Kidney capillary endothelial cell (primary cell): Measurements from ENCODE around the gene RXFP1.

Experiments
- DNase-seq: peaks from one replicate; pipeline ENCODE4 v3.0.0-alpha.2; 2018; ENCODE audit warnings: low spot score

The RXFP1 gene

DNA sequence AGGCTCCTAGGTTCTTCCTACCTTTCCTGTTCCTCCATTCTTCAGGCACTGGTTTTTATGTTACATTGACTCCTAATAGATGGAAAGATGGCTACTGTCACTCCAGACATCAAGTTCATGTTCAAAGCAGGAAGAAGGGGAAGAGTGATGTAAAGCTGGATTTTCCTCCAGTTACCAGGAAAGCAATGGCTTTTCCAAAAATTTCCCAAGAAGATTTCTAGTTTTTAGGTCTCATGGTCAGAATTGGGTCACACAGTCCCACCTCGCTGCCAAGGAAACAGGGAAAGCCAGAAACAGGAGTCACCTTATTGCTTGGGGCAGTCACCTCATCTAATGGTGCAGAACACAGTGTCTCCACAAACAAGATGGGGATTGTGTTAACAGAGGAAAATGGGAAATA is 21.5 kb downstream of the RXFP1 start:
- no peak for DNase-seq

DNA sequence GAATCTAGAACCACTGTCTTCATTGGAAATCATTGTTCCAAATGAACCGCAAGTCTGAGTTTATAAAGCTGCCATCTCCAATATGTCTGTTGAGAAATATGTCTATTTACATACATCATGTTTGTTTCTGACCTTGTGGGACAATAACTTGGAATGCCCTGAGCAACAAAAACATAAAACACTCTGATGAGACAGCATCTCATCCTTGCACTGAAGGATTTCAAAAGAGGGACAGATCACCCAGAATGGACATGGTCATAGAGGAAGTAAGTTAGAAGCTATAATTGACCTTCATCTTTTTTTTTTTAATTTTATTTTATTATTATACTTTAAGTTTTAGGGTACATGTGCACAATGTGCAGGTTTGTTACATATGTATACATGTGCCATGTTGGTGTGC is 22.5 kb downstream of the RXFP1 start:
- DNase-seq, result no peak

GRCh38 chr4:158553364-158553763 is 31.7 kb downstream of the RXFP1 start:
- DNase-seq, result no peak

DNA sequence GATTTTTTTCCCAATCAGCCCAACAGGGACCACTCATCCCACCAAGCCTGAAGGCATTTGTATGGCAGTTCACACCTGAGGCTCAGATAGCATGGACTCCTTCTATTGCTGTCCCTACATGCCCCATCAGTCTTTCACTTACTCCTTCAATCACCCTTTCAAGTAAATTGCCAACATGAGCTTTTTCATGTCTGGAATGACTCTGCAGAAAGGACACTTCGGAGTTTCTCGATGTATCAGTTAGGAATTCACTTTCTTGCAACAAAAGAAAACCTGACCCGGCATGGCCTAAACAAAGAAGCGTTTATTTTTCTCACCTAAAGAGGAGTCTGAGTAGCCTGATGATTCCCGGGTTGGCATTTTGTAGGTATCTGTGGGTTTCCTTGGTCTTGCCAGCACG is 38.6 kb downstream of the RXFP1 start:
- no peak for DNase-seq

- no peak for DNase-seq
These were observed 45.2 kb downstream of the RXFP1 start for GRCh38 chr4:158566860-158567259.

GRCh38 chr4:158571736-158572135 is 50.1 kb downstream of the RXFP1 start:
- no peak for DNase-seq

DNA sequence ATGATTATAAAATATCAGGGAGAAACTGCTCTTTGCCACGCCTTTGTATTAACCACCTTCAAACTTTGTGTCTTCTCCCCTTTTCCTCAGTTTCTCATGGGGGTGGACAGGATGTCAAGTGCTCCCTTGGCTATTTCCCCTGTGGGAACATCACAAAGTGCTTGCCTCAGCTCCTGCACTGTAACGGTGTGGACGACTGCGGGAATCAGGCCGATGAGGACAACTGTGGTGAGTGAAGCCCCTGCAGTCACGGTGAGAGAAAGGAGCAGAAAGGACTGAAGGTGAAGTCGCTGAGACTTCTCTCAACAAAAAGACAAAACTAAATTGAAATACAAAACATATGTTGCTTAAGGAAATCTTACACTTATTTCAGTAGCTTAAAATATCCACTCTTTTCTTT is 50.9 kb downstream of the RXFP1 start:
- no peak for DNase-seq

- DNase-seq, result no peak
These were observed 56.8 kb downstream of the RXFP1 start for GRCh38 chr4:158578476-158578875.

- no peak for DNase-seq
These were observed 58.4 kb downstream of the RXFP1 start for GRCh38 chr4:158580064-158580463.

GRCh38 chr4:158581161-158581560 is 59.5 kb downstream of the RXFP1 start:
- no peak for DNase-seq

DNA sequence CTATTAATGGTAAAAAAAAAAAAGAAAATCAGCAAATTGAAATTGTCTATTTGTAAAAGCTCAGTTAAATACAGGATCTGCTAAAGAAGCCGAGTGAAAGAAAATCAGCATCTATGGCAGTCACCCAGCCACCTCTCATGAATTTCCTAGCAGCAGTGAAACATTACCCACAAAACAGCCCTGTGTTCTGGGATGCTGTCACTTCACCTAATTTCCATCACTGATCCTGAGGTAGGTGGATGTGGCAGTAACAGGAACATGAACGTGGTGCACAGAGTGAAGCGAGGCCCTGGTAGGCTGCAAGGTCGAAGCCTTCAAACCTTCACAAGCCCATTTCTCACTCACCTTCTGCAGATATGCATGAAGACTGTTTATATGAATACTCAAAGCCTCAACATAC is 65.2 kb downstream of the RXFP1 start:
- DNase-seq, result no peak

DNA sequence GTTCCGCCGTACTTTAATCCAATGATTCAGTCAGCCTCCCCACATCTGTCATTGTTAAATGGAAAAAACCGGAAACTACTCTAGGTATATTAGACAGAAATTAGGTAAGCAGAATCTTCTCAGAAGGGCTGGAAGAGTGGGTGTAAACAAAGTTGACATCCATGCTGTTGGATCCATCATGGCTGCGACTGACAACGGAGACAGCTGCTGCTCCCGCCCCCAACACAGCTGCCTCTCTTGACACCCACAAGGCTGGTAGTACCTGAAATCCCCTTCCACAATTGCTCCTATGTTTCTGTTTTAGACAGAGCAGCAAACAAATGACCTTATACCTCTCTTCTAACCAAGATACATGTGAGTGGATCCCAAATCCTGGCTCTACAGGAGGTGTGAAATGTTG is 66.6 kb downstream of the RXFP1 start:
- DNase-seq, result no peak

- DNase-seq, result no peak
These were observed 67.1 kb downstream of the RXFP1 start for GRCh38 chr4:158588777-158589176.

DNA sequence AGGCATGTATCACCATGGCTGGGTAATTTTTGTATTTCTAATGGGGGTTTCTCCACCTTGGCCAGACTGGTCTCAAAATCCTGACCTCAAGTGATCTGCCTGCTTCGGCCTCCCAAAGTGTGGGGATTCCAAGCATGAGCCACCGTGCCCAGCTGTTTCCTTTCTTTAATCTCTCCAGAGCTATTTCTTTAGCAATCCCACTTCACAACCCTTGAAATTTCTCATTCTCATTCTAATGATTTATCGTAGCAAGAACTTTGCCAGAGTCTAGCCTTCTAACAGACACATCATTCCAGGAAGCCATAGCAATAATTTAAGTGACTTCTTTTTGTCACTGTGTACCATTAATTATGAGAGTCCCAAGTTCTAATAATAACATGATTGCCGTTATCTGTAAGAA is 68.6 kb downstream of the RXFP1 start:
- no peak for DNase-seq

DNA sequence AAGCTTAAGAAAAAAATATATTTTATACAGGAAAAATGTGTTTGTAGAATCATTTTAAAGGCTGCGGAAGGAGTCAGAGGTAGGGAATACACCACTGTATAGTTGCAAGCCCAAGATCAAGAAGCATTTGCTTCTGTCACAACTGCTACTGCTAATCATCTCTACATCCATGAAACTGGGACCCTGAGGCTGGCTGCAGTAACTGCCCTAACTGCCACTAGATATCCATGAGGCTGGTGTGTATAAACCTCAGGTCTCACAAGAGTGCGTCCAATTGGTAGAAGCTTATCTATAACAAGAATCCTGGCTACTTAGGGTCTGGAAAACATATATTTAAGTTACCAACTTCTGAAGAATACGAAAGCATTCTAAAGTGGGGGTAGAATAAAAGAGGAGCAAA is 69.1 kb downstream of the RXFP1 start:
- DNase-seq, result no peak

- DNase-seq, result no peak
These were observed 76.4 kb downstream of the RXFP1 start for GRCh38 chr4:158597879-158598596.

- no peak for DNase-seq
These were observed 77.5 kb downstream of the RXFP1 start for GRCh38 chr4:158599150-158599549.

DNA sequence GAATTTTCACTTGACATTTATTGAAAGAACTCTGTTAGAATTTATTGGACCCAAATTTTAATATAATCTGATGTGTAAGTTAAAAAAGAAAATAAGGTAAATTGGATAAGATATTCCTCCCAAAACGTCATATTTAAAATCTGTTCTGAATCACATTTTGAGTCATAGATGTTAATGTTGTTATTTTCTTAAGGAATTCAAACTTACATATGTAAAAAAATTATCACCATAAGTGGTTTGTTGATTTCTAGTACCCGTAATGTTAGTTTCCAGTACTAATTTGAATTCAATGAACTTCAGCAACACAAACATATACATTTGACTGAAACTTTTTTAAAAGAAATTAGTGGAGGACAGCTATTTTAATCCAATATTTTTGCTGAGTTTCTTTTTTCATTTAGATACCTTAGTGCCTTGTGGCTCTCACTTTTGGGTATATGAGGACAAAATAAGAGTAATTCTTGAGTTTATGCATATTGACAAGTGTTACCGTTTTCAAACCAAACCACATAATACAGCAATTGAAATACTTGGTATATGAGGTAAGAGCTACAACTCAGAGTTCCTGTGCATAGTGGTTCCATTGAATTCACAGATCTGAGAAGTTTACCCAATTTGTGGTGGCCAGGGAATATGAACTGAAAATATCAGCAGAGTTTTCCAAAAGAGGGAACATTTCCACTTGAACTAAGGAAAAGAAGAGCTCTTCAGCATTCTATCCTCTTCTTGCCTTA is 78.2 kb downstream of the RXFP1 start:
- DNase-seq, result no peak

DNA sequence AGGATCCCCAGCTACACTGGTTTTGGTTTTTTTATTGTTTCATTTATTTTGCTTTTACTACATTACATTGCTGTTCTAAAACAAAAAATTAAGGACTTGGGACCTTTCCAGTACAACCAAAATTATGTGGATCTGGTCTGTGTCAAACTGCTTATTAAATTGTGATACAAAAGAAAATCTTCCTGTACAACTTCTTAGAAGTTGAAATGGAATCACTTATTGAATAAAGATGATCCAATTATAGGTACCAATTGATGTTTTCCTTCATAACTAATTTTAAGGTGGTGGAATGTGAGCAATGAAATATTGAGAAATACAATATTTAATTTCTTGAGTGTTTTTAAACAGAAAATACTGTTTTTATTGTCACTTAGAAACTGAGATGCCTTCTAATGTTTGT is 82.7 kb downstream of the RXFP1 start:
- DNase-seq, result no peak

- no peak for DNase-seq
These were observed 83.7 kb downstream of the RXFP1 start for GRCh38 chr4:158605393-158605792.

DNA sequence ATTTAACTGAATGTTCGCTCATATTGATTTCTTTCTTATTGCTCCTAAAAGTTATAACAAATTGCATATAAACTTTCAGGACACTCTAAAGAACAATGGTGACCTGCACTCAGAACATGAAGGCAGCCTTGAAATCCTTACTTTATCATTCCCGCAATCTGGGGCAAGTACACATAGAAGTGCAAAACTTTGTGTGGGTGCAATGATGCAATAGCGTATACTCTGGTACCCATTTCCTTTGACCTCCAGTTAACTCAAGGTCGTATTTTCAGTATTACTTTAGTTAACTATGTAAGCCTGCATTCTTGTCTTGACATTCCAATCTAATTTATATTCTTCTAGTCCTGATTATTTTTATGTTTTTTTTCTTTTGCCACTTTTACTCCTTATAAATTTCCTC is 85.3 kb downstream of the RXFP1 start:
- no peak for DNase-seq

DNA sequence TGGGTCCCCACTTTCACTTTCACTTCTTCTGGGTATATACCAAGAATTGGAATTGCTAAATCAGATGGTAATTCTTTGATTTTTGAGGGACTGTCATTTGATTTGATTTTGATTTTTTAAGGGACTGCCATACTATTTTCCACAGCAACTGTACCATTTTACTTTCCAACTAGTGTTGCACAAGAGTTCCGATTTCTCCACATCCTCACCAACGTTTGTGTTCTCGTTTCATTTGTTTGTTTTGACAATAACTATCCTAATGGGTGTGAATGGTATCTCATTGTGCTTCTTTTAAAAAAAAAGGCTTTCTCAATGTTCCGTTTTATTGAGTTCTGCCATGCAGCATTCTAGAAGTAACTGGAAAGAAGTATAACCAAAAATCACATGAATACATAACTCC is 87.4 kb downstream of the RXFP1 start:
- DNase-seq, result no peak

- DNase-seq, result no peak
These were observed 89.1 kb downstream of the RXFP1 start for GRCh38 chr4:158610790-158611189.

DNA sequence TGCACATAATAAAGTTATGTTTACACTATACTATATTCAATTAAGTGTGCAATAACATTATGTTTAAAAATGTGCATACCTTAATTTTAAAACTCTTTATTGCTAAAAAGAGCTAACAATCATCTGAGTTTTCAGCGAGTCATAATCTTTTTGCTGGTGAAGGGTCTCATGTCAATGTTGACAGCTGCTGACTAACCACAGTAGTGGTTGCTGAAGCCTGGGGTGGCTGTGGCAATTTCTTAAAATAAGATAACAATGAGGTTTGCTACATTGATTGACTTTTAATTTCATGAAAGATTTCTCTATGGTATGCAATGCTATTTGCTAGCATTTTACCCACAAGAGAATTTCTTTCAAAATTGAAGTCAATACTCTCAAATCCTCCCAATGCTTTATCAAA is 91.4 kb downstream of the RXFP1 start:
- DNase-seq, result no peak
